Activated T-helper 2 cell treated with anti-CD3 and anti-CD28 coated beads, Interferon-gamma antibody, Interleukin-2, Interleukin-4, amounts not matched to agents 10 μg/mL and 5 μg/mL and 100 μg/mL, durations not matched to agents 14 hours and 24 hours and 36 hours (primary cell): Measurements from ENCODE around the gene TMEM145. TPM values are rescaled to one million over a fixed set of nuclear protein-coding genes. Genes with fewer than 3 reads are reported as not detected.
A peak's percentile ranks its signal among the peaks of the same experiment; 100 is the strongest.

Source experiments
- DNase-seq: peaks from one replicate; pipeline ENCODE4 v3.0.0; 2021; ENCODE audit warnings: low spot score
- H3K27ac Mint-ChIP-seq: one replicate; pipeline ENCODE4 v1.8.0; 2021; ENCODE audit warnings: mixed read lengths
- H3K27me3 Mint-ChIP-seq: one replicate; pipeline ENCODE4 v1.8.0; 2021; ENCODE audit warnings: low read depth, mixed read lengths
- H3K36me3 Mint-ChIP-seq: one replicate; pipeline ENCODE4 v1.8.0; 2021; ENCODE audit warnings: low read depth, mixed read lengths
- H3K4me1 Mint-ChIP-seq: one replicate; pipeline ENCODE4 v1.8.0; 2021; ENCODE audit warnings: low read depth, mixed read lengths
- H3K4me3 Mint-ChIP-seq: one replicate; pipeline ENCODE4 v1.8.0; 2021; ENCODE audit warnings: low read depth, mild to moderate bottlenecking, moderate library complexity, mixed read lengths
- H3K9me3 Mint-ChIP-seq: one replicate; pipeline ENCODE4 v1.8.0; 2021; ENCODE audit warnings: mixed read lengths
- intact Hi-C: fragments of 100-400 bp; cut with micrococcal nuclease; formaldehyde crosslinking; loops from one replicate; pipeline ENCODE4 v1.15.1; 2023
- total RNA-seq: library from RNA; stranded (reverse); gene quantifications from 2 replicates; pipeline ENCODE4 v1.2.3, GENCODE V29; 2022

The TMEM145 gene
- total RNA-seq, 1 donor from 2014 or later: 0.71 TPM

- Mint-ChIP-seq H3K27me3 (no peaks in the 10 kb centered on the region), H3K4me1 (no peaks in the 10 kb centered on the region), H3K4me3 (no peak overlapping the region), H3K27ac (no peak overlapping the region), H3K36me3 (peaks cover 32% of the 10 kb centered on the region), H3K9me3 (no peaks in the 10 kb centered on the region)
- intact Hi-C loops: loop anchor here (5.0 kb wide), 2 partner anchors 92 to 162 kb away; partner anchors contain the start of gene POU2F2
- no peak for DNase-seq
These were observed 18.5 kb upstream of the TMEM145 start for GRCh38 chr19:42294471-42295137.

- no peaks in the 10 kb centered on the region for H3K9me3 Mint-ChIP-seq
- H3K4me1 Mint-ChIP-seq: no peaks in the 10 kb centered on the region
- no peaks in the 10 kb centered on the region for H3K27me3 Mint-ChIP-seq
- H3K36me3 Mint-ChIP-seq: peaks cover 29% of the 10 kb centered on the region
- DNase-seq: no peak
- no peak overlapping the region for H3K4me3 Mint-ChIP-seq
- intact Hi-C loops: loop anchor here (5.0 kb wide), 2 partner anchors 93 to 163 kb away; partner anchors contain the start of gene POU2F2
- no peak overlapping the region for H3K27ac Mint-ChIP-seq
These were observed 17.8 kb upstream of the TMEM145 start for GRCh38 chr19:42295342-42295741.

GRCh38 chr19:42295831-42296525, 17.1 kb upstream of the TMEM145 start:
- Mint-ChIP-seq H3K4me1 (no peaks in the 10 kb centered on the region), H3K36me3 (peaks cover 29% of the 10 kb centered on the region), H3K27ac (no peak overlapping the region), H3K27me3 (no peaks in the 10 kb centered on the region), H3K4me3 (no peak overlapping the region), H3K9me3 (no peaks in the 10 kb centered on the region)
- intact Hi-C loops: loop anchor here (1.0 to 5.0 kb wide), 3 partner anchors 94 to 188 kb away; partner anchors contain the start of gene POU2F2
- DNase-seq: peak; percentile 80

GRCh38 chr19:42297039-42297438, 16.1 kb upstream of the TMEM145 start:
- no peak overlapping the region for H3K4me3 Mint-ChIP-seq
- H3K9me3 Mint-ChIP-seq: no peaks in the 10 kb centered on the region
- H3K36me3 Mint-ChIP-seq: peaks cover 19% of the 10 kb centered on the region
- intact Hi-C loops: loop anchor here (5.0 kb wide), 2 partner anchors 95 to 165 kb away; partner anchors contain the start of gene POU2F2
- no peak overlapping the region for H3K27ac Mint-ChIP-seq
- no peak for DNase-seq
- no peaks in the 10 kb centered on the region for H3K27me3 Mint-ChIP-seq
- H3K4me1 Mint-ChIP-seq: peaks cover 7% of the 10 kb centered on the region

- H3K27ac Mint-ChIP-seq: peak within 1 kb of the TSS; percentile 92
- H3K27me3 Mint-ChIP-seq: no peaks in the 10 kb centered on the region
- no peak for DNase-seq
- peak within 1 kb of the TSS; percentile 88 for H3K4me3 Mint-ChIP-seq
- intact Hi-C loops: loop anchor here (2.0 kb wide), 1 partner anchor 19 kb away; no protein-coding TSS in a partner anchor
- no peaks in the 10 kb centered on the region for H3K9me3 Mint-ChIP-seq
- H3K36me3 Mint-ChIP-seq: no peaks in the 10 kb centered on the region
- H3K4me1 Mint-ChIP-seq: peaks cover 22% of the 10 kb centered on the region
These were observed 11.4 kb upstream of the TMEM145 start, which contains the start of gene PRR19 for GRCh38 chr19:42301646-42302203. TSS of gene PRR19 (plus strand) at chr19:42302132. CDS start at chr19:42309585, 7,453 bp downstream.

- DNase-seq: no peak
- peak overlapping the region; percentile 88 for H3K4me3 Mint-ChIP-seq
- H3K36me3 Mint-ChIP-seq: no peaks in the 10 kb centered on the region
- H3K27ac Mint-ChIP-seq: peak overlapping the region; percentile 92
- H3K27me3 Mint-ChIP-seq: no peaks in the 10 kb centered on the region
- intact Hi-C loops: loop anchor here (2.0 kb wide), 1 partner anchor 20 kb away; no protein-coding TSS in a partner anchor
- peaks cover 22% of the 10 kb centered on the region for H3K4me1 Mint-ChIP-seq
- H3K9me3 Mint-ChIP-seq: no peaks in the 10 kb centered on the region
These were observed 10.0 kb upstream of the TMEM145 start for GRCh38 chr19:42303101-42303464.

- no peak for DNase-seq
- H3K27me3 Mint-ChIP-seq: no peaks in the 10 kb centered on the region
- intact Hi-C loops: loop anchor here (2.0 kb wide), 1 partner anchor 21 kb away; no protein-coding TSS in a partner anchor
- H3K9me3 Mint-ChIP-seq: no peaks in the 10 kb centered on the region
- H3K4me3 Mint-ChIP-seq: peak overlapping the region; percentile 88
- peaks cover 22% of the 10 kb centered on the region for H3K4me1 Mint-ChIP-seq
- peak overlapping the region; percentile 92 for H3K27ac Mint-ChIP-seq
- no peaks in the 10 kb centered on the region for H3K36me3 Mint-ChIP-seq
These were observed 9.2 kb upstream of the TMEM145 start for GRCh38 chr19:42303876-42304275.

- intact Hi-C loops: no loop called here
- no peak overlapping the region for H3K27ac Mint-ChIP-seq
- H3K36me3 Mint-ChIP-seq: no peaks in the 10 kb centered on the region
These were observed 6.5 kb upstream of the TMEM145 start for GRCh38 chr19:42306646-42307045.

GRCh38 chr19:42309686-42310085, 3.4 kb upstream of the TMEM145 start:
- Mint-ChIP-seq H3K9me3 (no peaks in the 10 kb centered on the region), H3K27ac (no peak overlapping the region), H3K36me3 (no peaks in the 10 kb centered on the region), H3K27me3 (peaks cover 27% of the 10 kb centered on the region), H3K4me1 (peaks cover 6% of the 10 kb centered on the region), H3K4me3 (no peak overlapping the region)
- intact Hi-C loops: no loop called here
- DNase-seq: no peak

More at GRCh38 chr19:42306646-42307045, 6.5 kb upstream of the TMEM145 start:
- no peaks in the 10 kb centered on the region for H3K9me3 Mint-ChIP-seq
- DNase-seq: no peak
- peaks cover 3% of the 10 kb centered on the region for H3K27me3 Mint-ChIP-seq
- no peak overlapping the region for H3K4me3 Mint-ChIP-seq
- peaks cover 17% of the 10 kb centered on the region for H3K4me1 Mint-ChIP-seq

GRCh38 chr19:42311657-42312056, 1.5 kb upstream of the TMEM145 start:
- H3K27me3 Mint-ChIP-seq: peaks cover 33% of the 10 kb centered on the region
- intact Hi-C loops: no loop called here
- H3K27ac Mint-ChIP-seq: no peak overlapping the region
- DNase-seq: no peak
- no peak overlapping the region for H3K4me3 Mint-ChIP-seq
- peaks cover 6% of the 10 kb centered on the region for H3K4me1 Mint-ChIP-seq
- no peaks in the 10 kb centered on the region for H3K9me3 Mint-ChIP-seq
- H3K36me3 Mint-ChIP-seq: no peaks in the 10 kb centered on the region

GRCh38 chr19:42312370-42312769, 739 bp upstream of the TMEM145 start:
- H3K27me3 Mint-ChIP-seq: peaks cover 36% of the 10 kb centered on the region
- no peak for DNase-seq
- no peak overlapping the region for H3K27ac Mint-ChIP-seq
- H3K4me3 Mint-ChIP-seq: peak overlapping the region; percentile 67
- intact Hi-C loops: no loop called here
- no peaks in the 10 kb centered on the region for H3K9me3 Mint-ChIP-seq
- H3K4me1 Mint-ChIP-seq: peaks cover 10% of the 10 kb centered on the region
- no peaks in the 10 kb centered on the region for H3K36me3 Mint-ChIP-seq

GRCh38 chr19:42313840-42314755, 989 bp downstream of the TMEM145 start:
- DNase-seq: no peak
- Mint-ChIP-seq H3K36me3 (no peaks in the 10 kb centered on the region), H3K9me3 (no peaks in the 10 kb centered on the region), H3K4me1 (peaks cover 10% of the 10 kb centered on the region), H3K4me3 (peak overlapping the region; percentile 45), H3K27ac (no peak overlapping the region), H3K27me3 (peaks cover 36% of the 10 kb centered on the region)
- intact Hi-C loops: loop anchor here (1.0 kb wide), 1 partner anchor 11 kb away; the partner anchor contains the start of gene MEGF8
